ENCODE data around the gene SLC7A6.

- TF ChIP-seq SNAI2 (CRISPR knock-in tag; IDR thresholded peaks at IDR 0.05) (no peak), RARB (CRISPR knock-in tag; IDR thresholded peaks at IDR 0.05) (no peak), ZFP30 (CRISPR knock-in tag; IDR thresholded peaks at IDR 0.05) (no peak), OSR1 (CRISPR knock-in tag; IDR thresholded peaks at IDR 0.05) (no peak), BACH2 (CRISPR knock-in tag; IDR thresholded peaks at IDR 0.05; ENCODE audit: borderline replicate concordance) (no peak), ZFP3 (CRISPR knock-in tag; IDR thresholded peaks at IDR 0.05) (no peak), CSDC2 (CRISPR knock-in tag; IDR thresholded peaks at IDR 0.05) (no peak)
Observed at GRCh38 chr16:68251832-68252231, 12.5 kb upstream of the SLC7A6 start.

Data from SK-N-SH treated with all-trans-retinoic acid at 6 μM for 48 hours (cell line).